ENCODE data around the gene SYK. TPM values are rescaled to one million over a fixed set of nuclear protein-coding genes. Genes with fewer than 3 reads are reported as not detected.

Gene SYK
- total RNA-seq, 1 donor from 2014 or later = 13.0 TPM

DNA sequence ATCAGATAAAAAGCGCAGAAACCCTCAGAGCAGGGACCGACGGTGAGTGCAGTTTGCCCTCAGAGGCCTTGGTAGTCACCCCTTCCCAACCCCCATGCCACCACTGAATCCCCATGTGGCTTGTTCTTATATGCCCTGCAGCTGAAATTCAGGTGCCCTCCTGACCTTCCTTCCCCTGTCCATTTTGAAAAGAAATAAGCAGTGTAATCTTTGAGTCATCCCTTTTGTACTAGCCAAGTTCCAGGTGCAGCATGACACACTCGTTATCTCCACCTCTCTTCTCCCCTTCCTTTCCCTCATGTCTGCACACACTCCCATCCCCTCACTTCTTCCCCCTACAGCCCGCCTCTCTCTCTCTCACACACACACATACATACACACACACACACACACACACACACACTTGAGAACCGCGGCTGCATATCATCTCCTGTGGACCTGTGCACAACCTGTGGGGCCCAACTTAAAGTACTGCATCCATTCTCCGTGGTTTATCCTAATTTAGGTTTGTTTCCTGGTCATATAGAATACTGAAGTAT is 53.1 kb downstream of the SYK start:
- no peaks in the 10 kb centered on the region for H3K36me3 Mint-ChIP-seq
- H3K27ac Mint-ChIP-seq = no peak overlapping the region

DNA sequence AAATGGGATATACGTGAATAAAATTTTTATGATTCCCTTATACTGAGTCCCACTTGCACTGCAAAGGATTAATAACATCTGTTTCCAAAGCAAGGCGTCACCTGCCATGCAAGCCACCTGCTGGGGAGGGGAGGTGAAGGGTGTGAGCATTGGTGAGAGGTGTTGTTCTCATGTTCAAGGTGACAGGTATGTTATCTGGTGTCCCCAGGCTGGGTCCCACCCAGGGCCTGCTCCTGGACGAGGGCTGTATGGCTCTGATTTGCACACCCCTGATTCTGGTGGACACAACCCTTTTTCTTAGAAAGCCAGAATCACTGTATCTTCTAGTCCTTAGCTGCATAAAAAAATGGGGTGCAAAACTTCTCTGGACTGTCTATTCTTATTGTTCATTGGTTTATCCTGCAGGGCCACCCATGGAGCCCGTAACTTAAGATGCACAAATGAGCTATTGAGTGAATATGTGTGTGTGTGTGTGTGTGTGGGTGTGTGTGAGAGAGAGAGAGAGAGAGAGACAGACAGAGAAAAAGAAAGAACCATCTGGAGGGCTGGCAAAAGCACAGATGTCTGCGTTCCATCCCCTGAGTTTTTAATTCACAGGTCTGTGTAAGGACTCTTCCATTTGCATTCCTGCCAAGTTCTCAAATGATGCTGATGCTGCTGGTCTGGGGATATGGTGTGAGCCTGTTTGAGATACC is 53.7 kb downstream of the SYK start:
- H3K9me3 Mint-ChIP-seq = no peaks in the 10 kb centered on the region
- DNase-seq (ENCODE audit: extremely low spot score, unreplicated experiment) = no peak
- TF ChIP-seq, protein P1, sequence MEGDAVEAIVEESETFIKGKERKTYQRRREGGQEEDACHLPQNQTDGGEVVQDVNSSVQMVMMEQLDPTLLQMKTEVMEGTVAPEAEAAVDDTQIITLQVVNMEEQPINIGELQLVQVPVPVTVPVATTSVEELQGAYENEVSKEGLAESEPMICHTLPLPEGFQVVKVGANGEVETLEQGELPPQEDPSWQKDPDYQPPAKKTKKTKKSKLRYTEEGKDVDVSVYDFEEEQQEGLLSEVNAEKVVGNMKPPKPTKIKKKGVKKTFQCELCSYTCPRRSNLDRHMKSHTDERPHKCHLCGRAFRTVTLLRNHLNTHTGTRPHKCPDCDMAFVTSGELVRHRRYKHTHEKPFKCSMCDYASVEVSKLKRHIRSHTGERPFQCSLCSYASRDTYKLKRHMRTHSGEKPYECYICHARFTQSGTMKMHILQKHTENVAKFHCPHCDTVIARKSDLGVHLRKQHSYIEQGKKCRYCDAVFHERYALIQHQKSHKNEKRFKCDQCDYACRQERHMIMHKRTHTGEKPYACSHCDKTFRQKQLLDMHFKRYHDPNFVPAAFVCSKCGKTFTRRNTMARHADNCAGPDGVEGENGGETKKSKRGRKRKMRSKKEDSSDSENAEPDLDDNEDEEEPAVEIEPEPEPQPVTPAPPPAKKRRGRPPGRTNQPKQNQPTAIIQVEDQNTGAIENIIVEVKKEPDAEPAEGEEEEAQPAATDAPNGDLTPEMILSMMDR (conservative IDR thresholded peaks at IDR 0.05) = no peak
- peaks cover 4% of the 10 kb centered on the region for H3K27me3 Mint-ChIP-seq
- no peak overlapping the region for H3K4me3 Mint-ChIP-seq
- peaks cover 16% of the 10 kb centered on the region for H3K4me1 Mint-ChIP-seq (ENCODE audit: unreplicated experiment)
- H3K27ac Mint-ChIP-seq = no peak overlapping the region
- H3K36me3 Mint-ChIP-seq = no peaks in the 10 kb centered on the region

More for the DNA sequence above, 53.1 kb downstream of the SYK start:
- peaks cover 4% of the 10 kb centered on the region for H3K27me3 Mint-ChIP-seq
- TF ChIP-seq, protein P1 (conservative IDR thresholded peaks at IDR 0.05) = no peak
- no peak overlapping the region for H3K4me3 Mint-ChIP-seq
- H3K4me1 Mint-ChIP-seq (ENCODE audit: unreplicated experiment) = peaks cover 16% of the 10 kb centered on the region
- H3K9me3 Mint-ChIP-seq = no peaks in the 10 kb centered on the region
- no peak for DNase-seq (ENCODE audit: extremely low spot score, unreplicated experiment)

DNA sequence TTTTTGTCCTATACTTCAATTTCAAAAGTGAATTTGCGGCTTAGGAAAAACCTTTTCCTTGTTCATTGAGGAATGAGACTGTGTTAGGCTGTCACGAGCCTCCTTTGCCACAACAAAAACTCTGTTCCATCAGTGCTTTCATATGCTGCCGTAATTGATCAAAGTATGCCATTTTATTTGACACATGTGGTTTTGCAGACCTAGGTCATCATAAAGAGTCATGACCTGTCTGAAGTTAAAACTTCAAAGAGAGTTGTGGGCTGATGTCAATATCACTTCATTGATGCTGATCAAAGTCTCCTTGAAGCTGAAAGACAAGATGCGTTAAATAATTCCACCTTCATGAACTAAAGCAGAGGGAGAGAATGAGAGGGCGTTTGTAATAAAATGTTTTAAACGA is 55.5 kb downstream of the SYK start:
- H3K27me3 Mint-ChIP-seq = peaks cover 4% of the 10 kb centered on the region
- peaks cover 16% of the 10 kb centered on the region for H3K4me1 Mint-ChIP-seq (ENCODE audit: unreplicated experiment)
- no peak for DNase-seq (ENCODE audit: extremely low spot score, unreplicated experiment)
- H3K27ac Mint-ChIP-seq = no peak overlapping the region
- no peak overlapping the region for H3K4me3 Mint-ChIP-seq
- TF ChIP-seq, protein P1 (conservative IDR thresholded peaks at IDR 0.05) = no peak
- H3K36me3 Mint-ChIP-seq = no peaks in the 10 kb centered on the region
- H3K9me3 Mint-ChIP-seq = no peaks in the 10 kb centered on the region

DNA sequence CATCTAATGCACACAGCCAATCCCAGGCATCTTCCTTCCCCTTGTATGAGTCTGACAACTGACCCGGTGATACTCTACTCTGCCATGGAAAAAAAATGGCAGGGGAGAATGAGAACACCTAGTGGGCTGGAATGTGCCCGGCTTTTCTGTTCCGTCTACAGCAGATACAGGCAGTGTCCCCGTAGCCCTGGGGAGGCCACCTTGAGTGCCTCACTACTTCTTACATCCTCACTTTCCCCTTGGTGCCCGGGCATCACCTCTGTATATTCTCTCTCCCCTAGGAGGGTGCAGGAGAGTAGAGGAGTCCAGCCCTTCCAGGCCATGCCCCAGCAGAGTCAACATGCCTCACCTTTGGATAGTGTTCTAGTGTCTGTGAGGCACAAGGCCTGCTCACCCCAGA is 56.2 kb downstream of the SYK start:
- H3K4me1 Mint-ChIP-seq (ENCODE audit: unreplicated experiment) = peaks cover 16% of the 10 kb centered on the region
- no peak overlapping the region for H3K4me3 Mint-ChIP-seq
- no peaks in the 10 kb centered on the region for H3K9me3 Mint-ChIP-seq
- H3K36me3 Mint-ChIP-seq = no peaks in the 10 kb centered on the region
- H3K27ac Mint-ChIP-seq = no peak overlapping the region
- TF ChIP-seq, protein P1 (conservative IDR thresholded peaks at IDR 0.05) = no peak
- no peak for DNase-seq (ENCODE audit: extremely low spot score, unreplicated experiment)
- H3K27me3 Mint-ChIP-seq = peaks cover 4% of the 10 kb centered on the region

DNA sequence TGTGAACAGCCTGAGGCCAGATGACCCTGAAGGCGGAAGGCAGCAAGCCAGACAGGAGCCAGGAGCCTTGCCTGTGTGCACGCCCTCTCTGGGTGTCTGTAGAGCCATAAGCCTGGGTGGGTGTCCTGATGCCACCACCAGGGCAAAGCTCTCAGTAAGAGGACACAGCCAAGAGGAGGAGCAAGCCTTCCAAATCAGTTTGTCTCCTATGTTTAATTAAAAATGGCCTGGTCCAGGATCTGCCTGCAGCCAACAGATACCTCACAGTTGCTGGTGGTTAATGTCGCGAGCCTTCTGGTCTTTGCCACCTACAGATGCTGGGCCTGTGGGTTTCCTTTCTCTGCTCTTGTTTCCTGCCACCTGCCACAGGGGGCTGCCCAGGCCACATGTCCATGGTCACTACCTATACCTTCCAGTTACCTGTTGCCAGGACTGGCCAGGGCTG is 56.9 kb downstream of the SYK start:
- no peak overlapping the region for H3K4me3 Mint-ChIP-seq
- no peaks in the 10 kb centered on the region for H3K36me3 Mint-ChIP-seq
- no peak for DNase-seq (ENCODE audit: extremely low spot score, unreplicated experiment)
- TF ChIP-seq, protein P1 (conservative IDR thresholded peaks at IDR 0.05) = no peak
- H3K27ac Mint-ChIP-seq = no peak overlapping the region
- H3K4me1 Mint-ChIP-seq (ENCODE audit: unreplicated experiment) = peaks cover 16% of the 10 kb centered on the region
- H3K27me3 Mint-ChIP-seq = peaks cover 4% of the 10 kb centered on the region
- H3K9me3 Mint-ChIP-seq = no peaks in the 10 kb centered on the region

Measured in type B pancreatic cell (in vitro differentiated cells).